Adrenal gland (tissue), 5 donors: ENCODE results near the gene SH3BP2.

ENCODE experiments used
- CTCF ChIP-seq, 6 experiments: fragments of 450-650 bp in 4 of 6; fragments of 200-600 bp in 2 of 6; sonication (generic) in 1 of 6; IDR thresholded peaks; 1 replicate in 5 of 6; 2 replicates in 1 of 6; pipeline versions ENCODE4 v1.5.1 to v1.8.0; 2016 to 2021; ENCODE audit warnings: antibody characterized with exemption in 6 of 6, mild to moderate bottlenecking in 2 of 6, moderate library complexity in 1 of 6
- POLR2A ChIP-seq, 2 donors: fragments of 450-650 bp; IDR thresholded peaks; one replicate each; pipeline ENCODE4 v1.6.1; 2017; ENCODE audit warnings: antibody characterized with exemption in 2 of 2, mild to moderate bottlenecking in 2 of 2, moderate library complexity in 1 of 2
- donor health status: DM: no; HTN: no; CAD: no.

- no peak for TF ChIP-seq CTCF (IDR thresholded peaks at IDR 0.05)
- no peak for TF ChIP-seq POLR2A (IDR thresholded peaks at IDR 0.05)
These were observed 35.5 kb upstream of the SH3BP2 start for GRCh38 chr4:2757426-2757825.
